ENCODE data around the gene PRICKLE4.

The PRICKLE4 gene

DNA sequence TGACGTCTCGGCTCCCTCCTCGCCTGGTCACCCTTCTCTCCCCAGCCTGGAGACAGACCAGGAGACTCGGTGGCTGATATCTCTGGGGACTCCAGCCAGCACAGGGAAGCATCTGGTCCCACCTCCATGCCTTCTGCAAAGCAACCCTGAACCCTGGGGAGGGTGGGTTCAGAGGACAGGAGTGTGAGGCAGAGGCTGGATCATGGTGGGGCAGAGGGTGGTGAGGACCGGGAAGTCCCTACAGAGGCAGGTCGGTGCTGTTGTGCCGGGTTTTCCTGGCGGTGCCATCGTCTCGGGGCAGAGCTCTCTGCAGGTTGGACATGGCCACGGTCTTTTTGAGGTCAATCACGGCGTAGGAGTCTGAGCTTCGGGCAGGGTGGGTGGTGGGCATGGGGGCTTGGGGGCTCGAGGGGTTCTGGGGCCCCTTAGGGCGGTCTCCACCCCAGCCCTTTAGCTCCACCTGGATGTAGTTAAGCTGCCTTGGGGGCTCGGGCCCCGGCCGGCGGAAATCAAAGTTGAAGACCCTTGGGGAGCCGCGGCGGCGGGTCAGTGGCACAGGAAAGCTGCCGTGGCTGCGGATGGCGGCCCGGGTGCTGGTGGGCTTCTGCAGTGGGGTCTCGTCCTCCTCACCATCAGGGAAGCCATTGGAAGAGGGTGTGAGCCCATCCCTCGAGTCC lies 10.1 kb upstream of the PRICKLE4 start:
- POLR2A ChIA-PET (ENCODE audit: low non-redundant PET), result no interaction called here
- TF ChIP-seq, protein P1, sequence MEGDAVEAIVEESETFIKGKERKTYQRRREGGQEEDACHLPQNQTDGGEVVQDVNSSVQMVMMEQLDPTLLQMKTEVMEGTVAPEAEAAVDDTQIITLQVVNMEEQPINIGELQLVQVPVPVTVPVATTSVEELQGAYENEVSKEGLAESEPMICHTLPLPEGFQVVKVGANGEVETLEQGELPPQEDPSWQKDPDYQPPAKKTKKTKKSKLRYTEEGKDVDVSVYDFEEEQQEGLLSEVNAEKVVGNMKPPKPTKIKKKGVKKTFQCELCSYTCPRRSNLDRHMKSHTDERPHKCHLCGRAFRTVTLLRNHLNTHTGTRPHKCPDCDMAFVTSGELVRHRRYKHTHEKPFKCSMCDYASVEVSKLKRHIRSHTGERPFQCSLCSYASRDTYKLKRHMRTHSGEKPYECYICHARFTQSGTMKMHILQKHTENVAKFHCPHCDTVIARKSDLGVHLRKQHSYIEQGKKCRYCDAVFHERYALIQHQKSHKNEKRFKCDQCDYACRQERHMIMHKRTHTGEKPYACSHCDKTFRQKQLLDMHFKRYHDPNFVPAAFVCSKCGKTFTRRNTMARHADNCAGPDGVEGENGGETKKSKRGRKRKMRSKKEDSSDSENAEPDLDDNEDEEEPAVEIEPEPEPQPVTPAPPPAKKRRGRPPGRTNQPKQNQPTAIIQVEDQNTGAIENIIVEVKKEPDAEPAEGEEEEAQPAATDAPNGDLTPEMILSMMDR (conservative IDR thresholded peaks at IDR 0.05; ENCODE audit: low read depth), result no peak
- no peak for DNase-seq (ENCODE audit: low spot score)
- CTCF ChIA-PET, result interaction anchor here (1.0 kb wide), 1 partner anchor 16 kb away, joined by 3 read pairs; no protein-coding TSS in a partner anchor
- no peak overlapping the region; the same call in 1 of the 2 replicates for H3K27ac ChIP-seq

DNA sequence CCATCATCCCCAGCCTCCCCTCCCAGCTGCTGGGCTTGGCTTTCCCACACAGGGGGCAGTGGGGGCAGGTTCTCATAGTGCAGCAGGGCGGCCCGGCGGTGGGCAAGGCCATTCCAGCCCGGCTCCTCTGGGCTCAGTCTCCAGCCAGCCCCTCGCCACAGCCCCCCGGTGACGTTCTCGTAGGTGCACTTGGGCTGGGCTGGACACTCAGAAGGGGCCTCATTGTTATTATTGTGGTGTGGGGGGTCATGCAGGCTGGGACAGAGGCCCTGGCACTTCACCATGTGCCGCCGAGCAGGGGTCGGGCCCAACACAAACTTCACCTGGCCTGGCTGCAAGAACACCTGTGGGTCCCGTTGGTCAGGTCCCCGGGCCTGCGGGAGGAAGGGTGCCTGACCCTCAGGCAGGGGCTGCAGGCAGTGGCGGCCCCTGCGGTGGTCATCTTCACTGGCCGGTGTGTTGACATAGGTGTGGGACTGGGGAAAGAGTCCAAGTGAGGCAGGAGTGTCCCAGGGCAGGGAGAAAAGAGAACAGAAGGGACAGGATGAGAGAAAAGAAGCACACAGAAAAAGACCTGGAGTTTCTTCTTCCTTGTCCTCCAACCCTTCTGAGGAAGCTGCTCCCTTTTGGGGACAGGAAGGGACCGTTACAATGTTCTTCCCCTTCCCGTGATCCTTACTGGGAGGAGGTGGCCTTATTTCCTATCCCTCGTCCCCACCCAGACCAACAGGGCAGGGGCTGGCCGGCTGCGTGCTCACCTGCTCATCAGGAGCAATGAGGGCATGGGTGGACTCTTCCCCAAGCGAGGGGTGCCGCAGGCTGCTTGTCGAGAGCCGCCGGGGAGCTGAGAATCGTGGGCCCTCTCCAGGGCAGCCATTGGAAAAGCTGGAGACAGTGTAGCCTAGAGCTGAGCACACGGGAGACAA lies 9.3 kb upstream of the PRICKLE4 start:
- DNase-seq (ENCODE audit: low spot score), result no peak
- POLR2A ChIA-PET (ENCODE audit: low non-redundant PET), result no interaction called here
- CTCF ChIA-PET, result no interaction called here
- TF ChIP-seq, protein P1 (conservative IDR thresholded peaks at IDR 0.05; ENCODE audit: low read depth), result no peak
- no peak overlapping the region for H3K27ac ChIP-seq

DNA sequence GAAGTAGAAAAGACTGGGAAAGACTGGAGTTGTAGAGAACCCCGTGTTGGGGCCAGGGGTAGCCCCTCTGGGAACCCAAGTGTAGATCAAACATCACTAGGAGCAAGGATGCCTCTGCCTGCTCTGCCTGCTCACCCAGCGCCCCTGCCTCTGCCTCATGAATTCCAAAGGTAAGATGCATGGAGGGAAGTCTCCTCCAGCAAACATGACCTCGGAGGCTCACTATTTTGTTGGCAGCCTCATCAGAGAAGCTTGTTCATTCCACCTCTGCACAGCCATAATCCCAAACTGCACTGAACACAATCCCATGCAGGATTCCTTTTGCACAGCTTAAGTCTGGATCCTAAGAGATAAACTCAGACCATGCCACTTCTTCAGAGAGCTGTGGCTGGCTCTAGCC lies 5.7 kb upstream of the PRICKLE4 start:
- ChIA-PET POLR2A (ENCODE audit: low non-redundant PET) (no interaction called here), CTCF (interaction anchor here (0.6 kb wide), 2 partner anchors 407 to 471 kb away, joined by 3 read pairs; no protein-coding TSS in a partner anchor)
- TF ChIP-seq, protein P1 (conservative IDR thresholded peaks at IDR 0.05; ENCODE audit: low read depth), result no peak
- no peak overlapping the region for H3K27ac ChIP-seq
- no peak for DNase-seq (ENCODE audit: low spot score)

DNA sequence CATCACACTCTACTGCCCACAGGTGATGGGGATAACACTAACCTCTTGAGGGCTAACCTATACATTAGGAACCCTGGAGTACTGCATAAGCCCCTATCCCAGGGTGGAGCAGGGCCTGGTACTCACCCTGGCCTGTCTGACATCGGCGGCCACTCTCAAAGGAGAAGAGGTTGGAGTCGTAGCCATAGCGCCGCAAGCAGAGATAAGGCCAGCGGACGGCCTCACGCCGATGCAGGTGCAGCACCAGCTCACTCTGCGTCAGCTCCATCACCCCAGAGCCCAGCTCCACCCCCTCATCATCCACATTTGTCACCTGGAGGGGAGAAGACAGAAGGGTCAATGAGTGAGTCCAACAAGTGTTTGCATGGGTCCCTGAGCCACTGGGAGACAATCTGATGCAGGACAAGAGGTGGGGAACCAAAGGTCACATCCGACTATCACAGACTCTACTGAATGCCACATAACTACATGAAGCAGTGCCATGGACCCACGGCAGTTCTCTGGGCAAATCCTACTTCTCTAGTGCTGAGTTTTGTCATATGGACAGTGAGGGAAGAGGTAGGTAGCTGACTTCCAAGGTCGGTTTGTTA lies 5.2 kb upstream of the PRICKLE4 start:
- TF ChIP-seq, protein P1 (conservative IDR thresholded peaks at IDR 0.05; ENCODE audit: low read depth), result no peak
- CTCF ChIA-PET, result interaction anchor here (0.6 to 2.2 kb wide), 6 partner anchors 9 to 471 kb away, joined by 3 to 13 read pairs (median 4); partner anchors contain the start of gene TOMM6
- no peak overlapping the region for H3K27ac ChIP-seq
- DNase-seq (ENCODE audit: low spot score), result no peak
- POLR2A ChIA-PET (ENCODE audit: low non-redundant PET), result no interaction called here

DNA sequence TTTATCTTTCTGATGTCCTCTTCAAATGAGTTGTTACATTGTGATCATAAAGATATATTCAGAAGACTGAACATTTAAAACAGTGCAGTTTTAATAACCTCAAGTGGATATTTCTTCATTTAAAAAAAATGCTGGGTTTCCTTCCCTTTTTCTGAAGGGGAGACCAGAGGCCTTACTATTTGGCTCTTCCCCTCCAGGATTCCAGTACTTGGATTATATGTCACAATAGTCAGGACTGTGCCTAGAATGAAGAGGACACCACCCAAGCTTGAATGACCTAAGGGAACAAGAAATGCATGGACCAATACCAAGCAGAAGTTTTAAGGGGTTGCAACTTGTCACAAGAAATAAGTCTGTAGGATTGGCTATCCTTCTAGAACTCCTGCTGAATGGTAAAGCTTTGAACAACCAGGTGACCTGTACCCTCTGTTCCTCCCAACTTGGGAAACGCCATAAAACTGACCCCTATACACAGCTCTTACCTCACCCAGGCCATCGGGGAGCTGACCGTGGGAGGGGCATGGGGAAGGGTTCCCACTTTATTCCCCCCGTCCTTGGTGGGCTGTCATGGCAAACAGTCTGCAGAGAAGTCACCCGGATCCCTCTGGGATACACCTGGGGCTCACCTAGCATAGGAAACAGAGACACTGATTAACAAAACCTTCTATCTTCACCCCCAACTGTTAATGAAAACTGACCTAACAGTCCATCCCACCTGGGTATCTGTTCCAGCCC lies 2.9 kb upstream of the PRICKLE4 start:
- H3K27ac ChIP-seq, result no peak overlapping the region
- DNase-seq (ENCODE audit: low spot score), result no peak
- ChIA-PET POLR2A (ENCODE audit: low non-redundant PET) (no interaction called here), CTCF (interaction anchor here (0.9 kb wide), 1 partner anchor 41 kb away, joined by 5 read pairs; no protein-coding TSS in a partner anchor)
- TF ChIP-seq, protein P1 (conservative IDR thresholded peaks at IDR 0.05; ENCODE audit: low read depth), result no peak
